H1 (cell line): ENCODE data around the gene CCDC12. TPM values are rescaled to one million over a fixed set of nuclear protein-coding genes. Genes with fewer than 3 reads are reported as not detected.

Experiments used
- EP300 ChIP-seq, 2 experiments: IDR thresholded peaks; 1 replicate in 1 of 2; 2 replicates in 1 of 2; pipeline ENCODE4 v1.6.1; 2011 to 2012; ENCODE audit warnings: low read depth in 2 of 2, low read length in 2 of 2, mild to moderate bottlenecking in 2 of 2, borderline replicate concordance in 1 of 2, inconsistent platforms in 1 of 2, moderate library complexity in 1 of 2
- POLR2A ChIP-seq, 2 experiments: IDR thresholded peaks; 1 replicate in 1 of 2; 2 replicates in 1 of 2; pipeline ENCODE4 v1.6.1; 2011; ENCODE audit warnings: low read depth in 2 of 2, low read length in 2 of 2, mild to moderate bottlenecking in 2 of 2; ENCODE audit errors: control extremely low read depth in 1 of 2
- POLR2AphosphoS5 ChIP-seq: IDR thresholded peaks from 2 replicates; pipeline ENCODE4 v1.6.1; 2011; ENCODE audit warnings: low read depth, low read length
- RXRA ChIP-seq: IDR thresholded peaks from 2 replicates; pipeline ENCODE4 v1.6.1; 2011; ENCODE audit warnings: low read depth, mild to moderate bottlenecking, low read length, moderate library complexity; ENCODE audit not compliant: insufficient read depth
- SIRT6 ChIP-seq: IDR thresholded peaks from one replicate; pipeline ENCODE4 v1.7.1; 2012; ENCODE audit warnings: low read length, inconsistent platforms
- SP1 ChIP-seq: IDR thresholded peaks from 2 replicates; pipeline ENCODE4 v1.6.1; 2011; ENCODE audit warnings: low read depth, low read length
- SP4 ChIP-seq: IDR thresholded peaks from 2 replicates; pipeline ENCODE4 v1.6.1; 2012; ENCODE audit warnings: low read length, inconsistent platforms
- TCF12 ChIP-seq: IDR thresholded peaks from 2 replicates; pipeline ENCODE4 v1.6.1; 2011; ENCODE audit warnings: low read depth, mild to moderate bottlenecking, low read length
- polyA plus RNA-seq, 7 experiments: library from polyadenylated mRNA; depleted of rRNA in 3 of 7; stranded (reverse) in 5 of 7; unstranded in 2 of 7; fragments of >200 nt in 5 of 7; fragments of 200-250 nt in 2 of 7; gene quantifications; 1 replicate in 5 of 7; 2 replicates in 1 of 7; 4 replicates in 1 of 7; pipeline versions ENCODE4 v1.2.1 to v1.2.3, GENCODE V29; 2011 to 2013; ENCODE audit warnings: missing spikeins in 2 of 7, mixed read lengths in 2 of 7
- total RNA-seq: library from RNA; stranded (reverse); fragmentation: NEBNext Ultra II Directional; extraction: Animal tissue kit (Norgen Biotek cat#: 25700); gene quantifications from 2 replicates; pipeline ENCODE4 v1.2.1, GENCODE V29; 2021
- TF ChIP-seq, protein P1 (sequence below): fragments of 300-600 bp; sonication (generic); IDR thresholded peaks from 2 replicates; pipeline ENCODE4 v1.7.1; 2012; ENCODE audit warnings: low read length, moderate library complexity, mild to moderate bottlenecking, inconsistent platforms; ENCODE audit not compliant: insufficient replicate concordance

CCDC12 gene
- total and polyA plus RNA-seq, 2 of the 8 experiments (the other 6 are each of a cell fraction or from before 2014, with no cell fraction given): 29.5 to 41.3 TPM

DNA sequence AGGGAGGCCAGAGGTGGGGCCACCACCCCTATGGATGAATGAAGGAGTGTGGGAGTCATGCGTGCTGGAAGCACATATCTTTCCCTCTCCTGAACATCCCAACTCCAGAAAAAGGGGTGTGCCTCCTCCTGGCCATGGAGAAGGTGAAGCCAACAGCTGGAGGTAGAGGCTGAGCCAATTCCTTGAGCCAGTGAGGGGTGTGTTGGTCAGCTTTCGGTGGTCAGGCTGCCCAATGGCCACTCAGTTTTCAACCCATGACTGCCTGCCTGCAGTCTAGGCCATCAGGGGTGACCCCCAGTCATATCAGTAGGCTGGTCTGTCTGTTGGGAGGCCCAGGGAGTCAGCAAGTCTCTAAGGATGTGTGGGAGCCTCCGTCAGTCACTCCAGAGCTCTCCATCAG, 85.4 kb downstream of the CCDC12 start (continued):
- TF ChIP-seq, protein P1, sequence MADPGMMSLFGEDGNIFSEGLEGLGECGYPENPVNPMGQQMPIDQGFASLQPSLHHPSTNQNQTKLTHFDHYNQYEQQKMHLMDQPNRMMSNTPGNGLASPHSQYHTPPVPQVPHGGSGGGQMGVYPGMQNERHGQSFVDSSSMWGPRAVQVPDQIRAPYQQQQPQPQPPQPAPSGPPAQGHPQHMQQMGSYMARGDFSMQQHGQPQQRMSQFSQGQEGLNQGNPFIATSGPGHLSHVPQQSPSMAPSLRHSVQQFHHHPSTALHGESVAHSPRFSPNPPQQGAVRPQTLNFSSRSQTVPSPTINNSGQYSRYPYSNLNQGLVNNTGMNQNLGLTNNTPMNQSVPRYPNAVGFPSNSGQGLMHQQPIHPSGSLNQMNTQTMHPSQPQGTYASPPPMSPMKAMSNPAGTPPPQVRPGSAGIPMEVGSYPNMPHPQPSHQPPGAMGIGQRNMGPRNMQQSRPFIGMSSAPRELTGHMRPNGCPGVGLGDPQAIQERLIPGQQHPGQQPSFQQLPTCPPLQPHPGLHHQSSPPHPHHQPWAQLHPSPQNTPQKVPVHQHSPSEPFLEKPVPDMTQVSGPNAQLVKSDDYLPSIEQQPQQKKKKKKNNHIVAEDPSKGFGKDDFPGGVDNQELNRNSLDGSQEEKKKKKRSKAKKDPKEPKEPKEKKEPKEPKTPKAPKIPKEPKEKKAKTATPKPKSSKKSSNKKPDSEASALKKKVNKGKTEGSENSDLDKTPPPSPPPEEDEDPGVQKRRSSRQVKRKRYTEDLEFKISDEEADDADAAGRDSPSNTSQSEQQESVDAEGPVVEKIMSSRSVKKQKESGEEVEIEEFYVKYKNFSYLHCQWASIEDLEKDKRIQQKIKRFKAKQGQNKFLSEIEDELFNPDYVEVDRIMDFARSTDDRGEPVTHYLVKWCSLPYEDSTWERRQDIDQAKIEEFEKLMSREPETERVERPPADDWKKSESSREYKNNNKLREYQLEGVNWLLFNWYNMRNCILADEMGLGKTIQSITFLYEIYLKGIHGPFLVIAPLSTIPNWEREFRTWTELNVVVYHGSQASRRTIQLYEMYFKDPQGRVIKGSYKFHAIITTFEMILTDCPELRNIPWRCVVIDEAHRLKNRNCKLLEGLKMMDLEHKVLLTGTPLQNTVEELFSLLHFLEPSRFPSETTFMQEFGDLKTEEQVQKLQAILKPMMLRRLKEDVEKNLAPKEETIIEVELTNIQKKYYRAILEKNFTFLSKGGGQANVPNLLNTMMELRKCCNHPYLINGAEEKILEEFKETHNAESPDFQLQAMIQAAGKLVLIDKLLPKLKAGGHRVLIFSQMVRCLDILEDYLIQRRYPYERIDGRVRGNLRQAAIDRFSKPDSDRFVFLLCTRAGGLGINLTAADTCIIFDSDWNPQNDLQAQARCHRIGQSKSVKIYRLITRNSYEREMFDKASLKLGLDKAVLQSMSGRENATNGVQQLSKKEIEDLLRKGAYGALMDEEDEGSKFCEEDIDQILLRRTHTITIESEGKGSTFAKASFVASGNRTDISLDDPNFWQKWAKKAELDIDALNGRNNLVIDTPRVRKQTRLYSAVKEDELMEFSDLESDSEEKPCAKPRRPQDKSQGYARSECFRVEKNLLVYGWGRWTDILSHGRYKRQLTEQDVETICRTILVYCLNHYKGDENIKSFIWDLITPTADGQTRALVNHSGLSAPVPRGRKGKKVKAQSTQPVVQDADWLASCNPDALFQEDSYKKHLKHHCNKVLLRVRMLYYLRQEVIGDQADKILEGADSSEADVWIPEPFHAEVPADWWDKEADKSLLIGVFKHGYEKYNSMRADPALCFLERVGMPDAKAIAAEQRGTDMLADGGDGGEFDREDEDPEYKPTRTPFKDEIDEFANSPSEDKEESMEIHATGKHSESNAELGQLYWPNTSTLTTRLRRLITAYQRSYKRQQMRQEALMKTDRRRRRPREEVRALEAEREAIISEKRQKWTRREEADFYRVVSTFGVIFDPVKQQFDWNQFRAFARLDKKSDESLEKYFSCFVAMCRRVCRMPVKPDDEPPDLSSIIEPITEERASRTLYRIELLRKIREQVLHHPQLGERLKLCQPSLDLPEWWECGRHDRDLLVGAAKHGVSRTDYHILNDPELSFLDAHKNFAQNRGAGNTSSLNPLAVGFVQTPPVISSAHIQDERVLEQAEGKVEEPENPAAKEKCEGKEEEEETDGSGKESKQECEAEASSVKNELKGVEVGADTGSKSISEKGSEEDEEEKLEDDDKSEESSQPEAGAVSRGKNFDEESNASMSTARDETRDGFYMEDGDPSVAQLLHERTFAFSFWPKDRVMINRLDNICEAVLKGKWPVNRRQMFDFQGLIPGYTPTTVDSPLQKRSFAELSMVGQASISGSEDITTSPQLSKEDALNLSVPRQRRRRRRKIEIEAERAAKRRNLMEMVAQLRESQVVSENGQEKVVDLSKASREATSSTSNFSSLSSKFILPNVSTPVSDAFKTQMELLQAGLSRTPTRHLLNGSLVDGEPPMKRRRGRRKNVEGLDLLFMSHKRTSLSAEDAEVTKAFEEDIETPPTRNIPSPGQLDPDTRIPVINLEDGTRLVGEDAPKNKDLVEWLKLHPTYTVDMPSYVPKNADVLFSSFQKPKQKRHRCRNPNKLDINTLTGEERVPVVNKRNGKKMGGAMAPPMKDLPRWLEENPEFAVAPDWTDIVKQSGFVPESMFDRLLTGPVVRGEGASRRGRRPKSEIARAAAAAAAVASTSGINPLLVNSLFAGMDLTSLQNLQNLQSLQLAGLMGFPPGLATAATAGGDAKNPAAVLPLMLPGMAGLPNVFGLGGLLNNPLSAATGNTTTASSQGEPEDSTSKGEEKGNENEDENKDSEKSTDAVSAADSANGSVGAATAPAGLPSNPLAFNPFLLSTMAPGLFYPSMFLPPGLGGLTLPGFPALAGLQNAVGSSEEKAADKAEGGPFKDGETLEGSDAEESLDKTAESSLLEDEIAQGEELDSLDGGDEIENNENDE: no peak
- TF ChIP-seq RXRA: no peak
- TF ChIP-seq POLR2A (IDR thresholded peaks at IDR 0.05; ENCODE audit: control extremely low read depth in 1 of 2, low read depth in 2 of 2, low read length in 2 of 2): no peak
- no peak for TF ChIP-seq POLR2AphosphoS5
- no peak for TF ChIP-seq TCF12
- no peak for TF ChIP-seq EP300 (IDR thresholded peaks at IDR 0.05; ENCODE audit: borderline replicate concordance in 1 of 2, low read depth in 2 of 2, low read length in 2 of 2)
- TF ChIP-seq SP1: no peak
- TF ChIP-seq SIRT6: no peak
- TF ChIP-seq SP4: no peak
